ENCODE data around the gene NUDCD2. TPM values are rescaled to one million over a fixed set of nuclear protein-coding genes. Genes with fewer than 3 reads are reported as not detected.
"Not testable (repeated sequence)": the region's sequence is repeated elsewhere in the genome, so short reads cannot be mapped to it uniquely, and the experiment has no call there.

The NUDCD2 gene
- total and polyA plus RNA-seq, 7 donors: 3.8 to 26.3 (median 14.8) TPM

DNA sequence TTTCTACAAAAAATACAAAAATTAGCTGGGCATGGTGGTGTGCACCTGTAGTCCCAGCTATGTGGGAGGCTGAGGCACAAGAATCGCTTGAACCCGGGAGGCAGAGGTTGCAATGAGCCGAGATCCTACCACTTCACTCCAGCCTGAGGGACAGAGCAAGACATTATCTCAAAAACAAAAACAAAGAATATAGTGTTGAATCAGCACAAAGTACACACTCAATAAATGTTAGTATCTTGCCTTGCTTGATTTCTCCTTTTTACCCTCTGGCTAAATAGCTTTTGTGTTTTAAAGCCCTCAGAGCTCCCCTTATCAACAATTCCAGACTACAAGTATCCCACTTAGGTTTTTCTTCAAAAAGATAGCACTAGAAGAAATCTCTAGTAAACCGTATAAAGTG lies 60.0 kb downstream of the NUDCD2 start:
- 71 to 81% (median 71%) methylated on average over 4 of the region's 4 CpGs for WGBS, 3 donors
- DNase-seq: no peak
- Histone ChIP-seq H3K9me3 (no peaks in the 10 kb centered on the region), H3K4me1 (no peaks in the 10 kb centered on the region), H3K27ac (no peak overlapping the region), H3K36me3 (ENCODE audit: insufficient read depth in 1 of 2, low read depth in 1 of 2) (no peaks in the 10 kb centered on the region), H3K27me3 (ENCODE audit: insufficient read depth in 3 of 3, low read length in 2 of 3) (no peaks in the 10 kb centered on the region), H3K4me3 (no peak overlapping the region)
- no peak for ATAC-seq
- TF ChIP-seq, protein P1, sequence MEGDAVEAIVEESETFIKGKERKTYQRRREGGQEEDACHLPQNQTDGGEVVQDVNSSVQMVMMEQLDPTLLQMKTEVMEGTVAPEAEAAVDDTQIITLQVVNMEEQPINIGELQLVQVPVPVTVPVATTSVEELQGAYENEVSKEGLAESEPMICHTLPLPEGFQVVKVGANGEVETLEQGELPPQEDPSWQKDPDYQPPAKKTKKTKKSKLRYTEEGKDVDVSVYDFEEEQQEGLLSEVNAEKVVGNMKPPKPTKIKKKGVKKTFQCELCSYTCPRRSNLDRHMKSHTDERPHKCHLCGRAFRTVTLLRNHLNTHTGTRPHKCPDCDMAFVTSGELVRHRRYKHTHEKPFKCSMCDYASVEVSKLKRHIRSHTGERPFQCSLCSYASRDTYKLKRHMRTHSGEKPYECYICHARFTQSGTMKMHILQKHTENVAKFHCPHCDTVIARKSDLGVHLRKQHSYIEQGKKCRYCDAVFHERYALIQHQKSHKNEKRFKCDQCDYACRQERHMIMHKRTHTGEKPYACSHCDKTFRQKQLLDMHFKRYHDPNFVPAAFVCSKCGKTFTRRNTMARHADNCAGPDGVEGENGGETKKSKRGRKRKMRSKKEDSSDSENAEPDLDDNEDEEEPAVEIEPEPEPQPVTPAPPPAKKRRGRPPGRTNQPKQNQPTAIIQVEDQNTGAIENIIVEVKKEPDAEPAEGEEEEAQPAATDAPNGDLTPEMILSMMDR (IDR thresholded peaks at IDR 0.05): no peak
- intact Hi-C loops (cut with DNase I): no loop called here

DNA sequence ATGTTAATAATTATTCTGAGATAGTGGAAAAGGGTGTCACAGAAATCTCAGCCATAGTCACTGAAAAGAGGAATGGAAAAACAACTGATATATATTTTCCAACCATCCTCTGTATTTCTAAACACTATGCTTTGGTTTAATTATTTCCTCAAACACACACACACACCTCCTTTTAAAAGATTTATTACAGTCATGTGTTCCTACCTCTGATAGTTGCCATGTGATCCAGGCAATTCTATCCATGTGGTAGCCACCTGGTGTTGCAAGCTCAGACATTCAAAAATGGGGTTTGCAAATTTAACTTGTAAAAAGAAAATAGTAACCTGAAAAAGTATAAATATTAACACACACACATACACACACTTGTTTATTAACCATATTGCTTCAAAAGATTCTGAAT lies 62.5 kb downstream of the NUDCD2 start:
- no peaks in the 10 kb centered on the region for H3K36me3 ChIP-seq (ENCODE audit: insufficient read depth in 1 of 2, low read depth in 1 of 2)
- DNase-seq: no peak
- TF ChIP-seq, protein P1 (IDR thresholded peaks at IDR 0.05): no peak

DNA sequence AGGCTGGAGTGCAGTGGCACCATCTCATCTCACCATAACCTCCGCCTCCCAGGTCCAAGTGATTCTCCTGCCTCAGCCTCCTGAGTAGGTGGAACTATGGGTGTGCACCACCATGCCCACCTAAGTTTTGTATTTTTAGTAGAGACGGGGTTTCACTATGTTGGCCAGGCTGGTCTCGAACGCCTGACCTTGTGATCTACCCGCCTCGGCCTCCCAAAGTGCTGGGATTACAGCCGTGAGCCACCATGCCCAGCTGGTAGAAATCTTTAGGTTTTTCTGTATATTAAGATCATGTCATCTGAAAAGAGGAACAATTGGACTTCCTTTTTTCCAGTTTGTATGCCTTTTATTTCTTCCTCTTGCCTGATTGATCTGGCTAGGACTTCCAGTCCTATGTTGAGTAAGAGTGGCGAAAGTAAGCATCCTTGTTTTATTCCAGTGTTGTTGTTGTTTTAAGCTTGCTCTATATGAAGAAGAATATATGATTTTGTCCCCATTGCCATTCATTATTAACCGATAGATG lies 63.0 kb downstream of the NUDCD2 start:
- H3K4me3 ChIP-seq; DNase-seq; H3K4me1 ChIP-seq; H3K27me3 ChIP-seq (ENCODE audit: insufficient read depth in 3 of 3, low read length in 2 of 3); intact Hi-C loops (cut with DNase I); ATAC-seq; H3K27ac ChIP-seq; H3K36me3 ChIP-seq (ENCODE audit: insufficient read depth in 1 of 2, low read depth in 1 of 2): not testable (repeated sequence)
- H3K9me3 ChIP-seq: peaks cover 11% of the 10 kb centered on the region
- 82 to 85% (median 85%) methylated on average over 9 of the region's 9 CpGs for WGBS, 3 donors

More for the DNA sequence above, 62.5 kb downstream of the NUDCD2 start:
- Histone ChIP-seq H3K27me3 (ENCODE audit: insufficient read depth in 3 of 3, low read length in 2 of 3) (no peaks in the 10 kb centered on the region), H3K4me1 (no peaks in the 10 kb centered on the region), H3K27ac (no peak overlapping the region), H3K4me3 (no peak overlapping the region), H3K9me3 (peaks cover 11% of the 10 kb centered on the region)
- intact Hi-C loops (cut with DNase I): no loop called here
- no peak for ATAC-seq

Other genes starting within 250 kb of the NUDCD2 start
- 100 to 1,000 TPM in 3 of 4 donors, 10 to 100 TPM in 1; 91.2 to 120 (median 109) TPM for gene CCNG1, start 22.5 kb downstream of the NUDCD2 start, total RNA-seq
- 100 to 1,000 TPM in 2 of 3 donors, 10 to 100 TPM in 1; 74.0 to 145 (median 132) TPM for gene CCNG1, start 22.5 kb downstream of the NUDCD2 start, polyA plus RNA-seq
- gene HMMR, start 530 bp upstream of the NUDCD2 start, total RNA-seq: 1 to 10 TPM in 1 of 4 donors, under 1 TPM in 3; 0.14 to 1.4 (median 0.65) TPM
- under 1 TPM; 0.23 to 0.93 (median 0.45) TPM for gene HMMR, start 530 bp upstream of the NUDCD2 start, polyA plus RNA-seq
- gene MAT2B, start 45.5 kb upstream of the NUDCD2 start, total RNA-seq: 10 to 100 TPM; 27.3 to 35.9 (median 32.6) TPM
- gene MAT2B, start 45.5 kb upstream of the NUDCD2 start, polyA plus RNA-seq: 10 to 100 TPM; 29.7 to 72.7 (median 37.8) TPM

Measured in psoas muscle (tissue), 8 donors.